ENCODE results near the gene DLG2. TPM values are rescaled to one million over a fixed set of nuclear protein-coding genes. Genes with fewer than 3 reads are reported as not detected.
A peak's percentile ranks its signal among the peaks of the same experiment; 100 is the strongest.

DLG2 gene
- total and polyA plus RNA-seq, 2 of the 8 experiments (the other 6 are each of a cell fraction or from before 2014, with no cell fraction given) = 1.7 to 14.3 TPM

DNA sequence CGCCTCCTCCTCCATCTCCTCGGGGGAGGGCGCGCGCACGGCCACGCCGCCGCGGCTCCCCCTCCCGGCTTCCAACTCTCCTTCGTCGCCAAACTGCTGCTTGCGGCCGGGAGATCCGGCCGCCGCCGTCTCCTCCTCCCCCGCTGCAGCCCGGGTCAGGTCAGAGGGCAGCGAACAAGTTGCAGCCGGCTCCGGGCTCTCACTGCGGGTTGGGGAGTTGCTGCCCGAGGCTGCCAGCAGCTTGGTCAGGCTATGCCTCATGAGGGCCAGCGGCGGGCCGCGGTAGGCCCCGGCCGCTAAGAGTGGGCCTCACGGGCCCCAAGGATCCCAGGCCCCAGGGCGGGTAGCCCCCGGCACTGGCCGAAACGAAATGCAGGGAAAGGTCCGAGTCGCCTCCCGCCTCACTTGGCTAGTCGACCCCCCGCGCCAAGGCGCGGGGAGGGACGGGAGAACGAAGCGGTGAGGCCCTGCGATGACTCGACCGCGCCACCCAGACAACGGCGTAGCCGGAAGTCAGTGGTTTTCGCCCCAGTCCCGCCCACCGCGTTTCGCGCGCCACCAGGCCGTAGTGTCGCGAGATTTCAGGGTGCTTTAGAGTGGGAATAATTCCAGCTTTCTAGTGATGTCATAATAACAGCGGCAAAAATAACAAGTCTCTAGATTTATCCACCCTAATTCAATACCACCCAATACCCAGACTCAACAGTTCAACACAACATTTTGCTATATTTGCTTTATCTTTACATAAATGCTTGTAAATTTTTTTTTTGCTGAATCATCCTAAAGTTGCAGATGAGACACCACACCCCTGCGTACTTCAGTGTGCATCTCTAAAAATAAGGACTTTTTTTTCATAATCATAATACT lies 37.7 kb upstream of the DLG2 start, which contains the start of gene CREBZF (continued):
- TF ChIP-seq, protein P1, sequence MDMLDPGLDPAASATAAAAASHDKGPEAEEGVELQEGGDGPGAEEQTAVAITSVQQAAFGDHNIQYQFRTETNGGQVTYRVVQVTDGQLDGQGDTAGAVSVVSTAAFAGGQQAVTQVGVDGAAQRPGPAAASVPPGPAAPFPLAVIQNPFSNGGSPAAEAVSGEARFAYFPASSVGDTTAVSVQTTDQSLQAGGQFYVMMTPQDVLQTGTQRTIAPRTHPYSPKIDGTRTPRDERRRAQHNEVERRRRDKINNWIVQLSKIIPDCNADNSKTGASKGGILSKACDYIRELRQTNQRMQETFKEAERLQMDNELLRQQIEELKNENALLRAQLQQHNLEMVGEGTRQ (IDR thresholded peaks at IDR 0.05; ENCODE audit: low read length) = no peak
- TF ChIP-seq, protein P2, sequence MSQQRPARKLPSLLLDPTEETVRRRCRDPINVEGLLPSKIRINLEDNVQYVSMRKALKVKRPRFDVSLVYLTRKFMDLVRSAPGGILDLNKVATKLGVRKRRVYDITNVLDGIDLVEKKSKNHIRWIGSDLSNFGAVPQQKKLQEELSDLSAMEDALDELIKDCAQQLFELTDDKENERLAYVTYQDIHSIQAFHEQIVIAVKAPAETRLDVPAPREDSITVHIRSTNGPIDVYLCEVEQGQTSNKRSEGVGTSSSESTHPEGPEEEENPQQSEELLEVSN (IDR thresholded peaks at IDR 0.05) = peak; percentile 51; the same call in 1 of the 2 replicates
- TF ChIP-seq SIN3A (conservative IDR thresholded peaks at IDR 0.05 in 1 of 2, IDR thresholded peaks at IDR 0.05 in 1 of 2; ENCODE audit: low read depth in 1 of 2, low read length in 2 of 2) (peak; percentile 46 to 84; a peak in 2 of 4 replicates), RNF2 (IDR thresholded peaks at IDR 0.05; ENCODE audit: borderline replicate concordance, low read depth, low read length, missing control alignments, poor library complexity, severe bottlenecking) (no peak), RBBP5 (IDR thresholded peaks at IDR 0.05; ENCODE audit: borderline replicate concordance, low read depth, low read length) (peak; percentile 91), MAFK (IDR thresholded peaks at IDR 0.05; ENCODE audit: low read depth, low read length) (peak; percentile 97), TAF7 (optimal IDR thresholded peaks at IDR 0.05; ENCODE audit: borderline replicate concordance, low read depth, low read length) (peak; percentile 84), TAF1 (IDR thresholded peaks at IDR 0.05; ENCODE audit: low read depth, low read length) (peak; percentile 95), CHD2 (IDR thresholded peaks at IDR 0.05; ENCODE audit: low read length) (peak; percentile 95), EZH2 (IDR thresholded peaks at IDR 0.05; ENCODE audit: low read depth, low read length, severe bottlenecking) (no peak), TBP (IDR thresholded peaks at IDR 0.05; ENCODE audit: low read depth, low read length) (peak; percentile 82), SUZ12 (IDR thresholded peaks at IDR 0.05; ENCODE audit: low read length) (no peak), NRF1 (IDR thresholded peaks at IDR 0.05; ENCODE audit: low read depth, low read length) (no peak)
- TF ChIP-seq, protein P3, sequence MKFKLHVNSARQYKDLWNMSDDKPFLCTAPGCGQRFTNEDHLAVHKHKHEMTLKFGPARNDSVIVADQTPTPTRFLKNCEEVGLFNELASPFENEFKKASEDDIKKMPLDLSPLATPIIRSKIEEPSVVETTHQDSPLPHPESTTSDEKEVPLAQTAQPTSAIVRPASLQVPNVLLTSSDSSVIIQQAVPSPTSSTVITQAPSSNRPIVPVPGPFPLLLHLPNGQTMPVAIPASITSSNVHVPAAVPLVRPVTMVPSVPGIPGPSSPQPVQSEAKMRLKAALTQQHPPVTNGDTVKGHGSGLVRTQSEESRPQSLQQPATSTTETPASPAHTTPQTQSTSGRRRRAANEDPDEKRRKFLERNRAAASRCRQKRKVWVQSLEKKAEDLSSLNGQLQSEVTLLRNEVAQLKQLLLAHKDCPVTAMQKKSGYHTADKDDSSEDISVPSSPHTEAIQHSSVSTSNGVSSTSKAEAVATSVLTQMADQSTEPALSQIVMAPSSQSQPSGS (IDR thresholded peaks at IDR 0.05; ENCODE audit: low read length) = peak; percentile 98
